PFSK-1 (cell line): Measurements from ENCODE around the gene CDH2.

ENCODE experiments used
- FOXP2 ChIP-seq: optimal IDR thresholded peaks from 2 replicates; pipeline ENCODE3; 2011; ENCODE audit warnings: borderline replicate concordance, control low read depth, inconsistent platforms; ENCODE audit not compliant: insufficient read depth; ENCODE audit errors: extremely low read length, extremely low read depth
- POLR2AphosphoS5 ChIP-seq: IDR thresholded peaks from 2 replicates; pipeline ENCODE4 v1.6.1; 2012; ENCODE audit warnings: low read depth, mild to moderate bottlenecking, control low read depth, low read length, moderate library complexity
- REST ChIP-seq, 2 experiments: IDR thresholded peaks; 2 replicates each; pipeline versions ENCODE4 v1.6.1 to v1.8.0; 2011 to 2012; ENCODE audit warnings: low read depth in 2 of 2, low read length in 2 of 2, control low read depth in 1 of 2, inconsistent platforms in 1 of 2, mild to moderate bottlenecking in 1 of 2, moderate library complexity in 1 of 2; ENCODE audit not compliant: insufficient read depth in 1 of 2
- SIN3A ChIP-seq: IDR thresholded peaks from 2 replicates; pipeline ENCODE4 v1.6.1; 2012; ENCODE audit warnings: mild to moderate bottlenecking, low read length, moderate library complexity, borderline replicate concordance; ENCODE audit not compliant: insufficient read depth
- TAF1 ChIP-seq: IDR thresholded peaks from 2 replicates; pipeline ENCODE4 v1.6.1; 2012; ENCODE audit warnings: low read length, control low read depth, borderline replicate concordance; ENCODE audit not compliant: insufficient read depth

Gene CDH2

DNA sequence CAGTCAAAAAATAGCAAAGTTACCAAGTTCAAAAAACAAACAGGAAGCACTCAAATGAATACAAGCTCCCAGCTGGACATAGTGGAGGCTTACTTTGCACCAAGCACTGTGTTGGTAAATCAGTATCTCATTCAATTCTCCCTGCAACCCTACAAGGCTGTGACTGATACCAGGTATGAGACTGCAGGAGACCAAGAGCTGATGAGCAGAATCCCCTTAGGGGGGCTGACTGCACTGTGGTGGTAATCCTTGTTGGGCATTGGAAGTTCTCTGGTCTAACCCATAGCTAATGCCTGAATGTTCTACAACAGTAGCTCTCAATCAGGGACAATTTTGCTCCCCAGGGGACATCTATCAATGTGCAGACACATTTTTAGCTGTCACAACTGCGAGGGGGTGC is 26.0 kb downstream of the CDH2 start:
- TF ChIP-seq SIN3A (no peak), TAF1 (no peak)

GRCh38 chr18:28149810-28150420 is 27.0 kb downstream of the CDH2 start:
- TF ChIP-seq TAF1: no peak
- TF ChIP-seq POLR2AphosphoS5: no peak
- TF ChIP-seq SIN3A: no peak
- no peak for TF ChIP-seq REST (IDR thresholded peaks at IDR 0.05; ENCODE audit: insufficient read depth in 1 of 2, low read depth in 2 of 2, low read length in 2 of 2)
- no peak for TF ChIP-seq FOXP2

DNA sequence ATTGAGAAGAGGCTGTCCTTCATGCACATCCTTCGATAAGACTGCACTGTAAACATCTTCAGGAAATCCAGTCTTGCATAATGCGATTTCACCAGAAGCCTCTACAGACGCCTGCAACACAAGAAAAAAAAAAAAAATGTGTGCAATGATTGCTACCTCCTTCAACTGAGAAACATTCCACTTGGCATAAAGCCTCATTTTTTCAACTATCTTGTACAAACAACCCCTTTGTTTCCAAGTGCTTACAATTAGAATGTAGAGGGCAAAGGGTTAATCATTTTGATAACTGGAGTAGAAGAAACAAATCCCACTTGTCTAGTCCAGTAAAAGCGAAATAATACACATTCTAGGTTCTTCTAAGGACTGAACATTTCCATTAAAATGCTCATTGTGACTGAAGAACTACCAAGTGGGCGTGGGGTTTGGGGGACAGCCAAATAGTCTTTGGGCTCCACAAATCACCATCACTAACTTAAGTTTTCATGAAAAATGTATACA is 29.2 kb downstream of the CDH2 start:
- TF ChIP-seq REST (IDR thresholded peaks at IDR 0.05; ENCODE audit: insufficient read depth in 1 of 2, low read depth in 2 of 2, low read length in 2 of 2) (no peak), TAF1 (no peak), POLR2AphosphoS5 (no peak), FOXP2 (no peak), SIN3A (no peak)

DNA sequence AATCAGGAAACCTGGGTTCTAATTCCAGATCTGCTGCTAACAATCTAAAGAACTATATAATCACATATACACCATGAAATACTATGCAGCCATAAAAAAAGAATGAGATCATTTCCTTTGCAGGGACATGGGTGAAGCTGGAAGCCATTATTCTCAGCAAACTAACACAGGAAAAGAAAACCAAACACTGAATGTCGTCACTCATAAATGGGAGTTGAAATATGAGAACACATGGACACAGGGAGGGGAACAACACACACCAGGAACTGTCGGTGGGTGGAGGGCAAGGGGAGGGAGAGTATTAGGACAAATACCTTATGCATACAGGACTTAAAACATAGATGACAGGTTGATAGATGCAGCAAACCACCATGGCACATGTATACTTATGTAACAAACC is 33.2 kb downstream of the CDH2 start:
- TF ChIP-seq FOXP2 (no peak), SIN3A (no peak), POLR2AphosphoS5 (no peak), REST (IDR thresholded peaks at IDR 0.05; ENCODE audit: insufficient read depth in 1 of 2, low read depth in 2 of 2, low read length in 2 of 2) (no peak), TAF1 (no peak)

- no peak for TF ChIP-seq FOXP2
- no peak for TF ChIP-seq POLR2AphosphoS5
- no peak for TF ChIP-seq TAF1
- TF ChIP-seq SIN3A: no peak
Measured at GRCh38 chr18:28138816-28139215, 38.1 kb downstream of the CDH2 start.

- TF ChIP-seq TAF1 (no peak), REST (IDR thresholded peaks at IDR 0.05; ENCODE audit: insufficient read depth in 1 of 2, low read depth in 2 of 2, low read length in 2 of 2) (no peak), FOXP2 (no peak), SIN3A (no peak), POLR2AphosphoS5 (no peak)
Measured at GRCh38 chr18:28136071-28136470, 40.9 kb downstream of the CDH2 start.
